K562 (cell line): ENCODE data around the gene SIX3. TPM values are rescaled to one million over a fixed set of nuclear protein-coding genes. Genes with fewer than 3 reads are reported as not detected.

Source experiments
- ATAC-seq: fragments of 200-7000 bp; cut with Tn5 transposase; 3 replicates; pipeline ENCODE4 v1.9.1; 2020; ENCODE audit warnings: moderate library complexity
- BruUV-seq: library from RNA; stranded (reverse); fragments of 400-500 nt; replicated peaks from 2 replicates; lab custom pipeline; 2021; lab: Mats Ljungman, UMichigan
- CTCF ChIA-PET: fragments of 300-600 bp; formaldehyde crosslinking; extraction: SDS; loops from one replicate; lab custom pipeline; 2021; ENCODE audit warnings: low intra/inter-chr PET ratio; lab: Yijun Ruan, JAX
- POLR2A ChIA-PET: fragments of 300-600, 350-650 bp; sonication (Branson Sonifier 250); formaldehyde crosslinking; extraction: SDS; loops from one replicate; lab custom pipeline; 2021; ENCODE audit warnings: antibody characterized with exemption, inconsistent platforms; lab: Yijun Ruan, JAX
- DNase-seq, 4 experiments: peaks; one replicate each; pipeline versions ENCODE4 v3.0.0 to v3.0.0-alpha.2; 2011 to 2018; ENCODE audit warnings: low spot score in 3 of 4, mixed read lengths in 3 of 4; ENCODE audit errors: extremely low read depth in 1 of 4
- FAIRE-seq: peaks from 2 replicates; lab custom pipeline; 2011; peaks lifted over from hg19 to GRCh38; lab: Jason Lieb, UNC
- H2AFZ ChIP-seq: 2 replicates; pipeline ENCODE4 v1.6.0; 2011; ENCODE audit warnings: low read depth, low read length, control low read depth, inconsistent platforms
- H3K27ac ChIP-seq: fragments of 200-600 bp; 3 replicates; pipeline ENCODE4 v1.8.0; 2011; ENCODE audit warnings: low read depth, mild to moderate bottlenecking, control low read depth, inconsistent platforms, low read length, moderate library complexity, mixed read lengths; ENCODE audit errors: extremely low read depth
- H3K27me3 ChIP-seq, 2 experiments: fragments of 300-600 bp in 1 of 2; 2 replicates in 1 of 2; 3 replicates in 1 of 2; pipeline versions ENCODE4 v1.6.0 to v1.8.0; 2011; ENCODE audit warnings: inconsistent platforms in 2 of 2, low read length in 2 of 2, mild to moderate bottlenecking in 1 of 2, mixed read lengths in 1 of 2, moderate library complexity in 1 of 2; ENCODE audit not compliant: control insufficient read depth in 2 of 2, insufficient read depth in 2 of 2
- H3K36me3 ChIP-seq: fragments of 300-600 bp; 3 replicates; pipeline ENCODE4 v1.8.0; 2011; ENCODE audit warnings: mild to moderate bottlenecking, low read length, inconsistent platforms; ENCODE audit not compliant: control insufficient read depth, insufficient read depth
- H3K4me1 ChIP-seq, 2 experiments: fragments of 200-600 bp in 1 of 2; replicated peaks in 1 of 2; 2 replicates in 1 of 2; 3 replicates in 1 of 2; pipeline versions ENCODE4 v1.5.1 to v1.8.0; 2011; ENCODE audit warnings: inconsistent platforms in 2 of 2, low read length in 2 of 2, mild to moderate bottlenecking in 1 of 2, mixed read lengths in 1 of 2, moderate library complexity in 1 of 2; ENCODE audit not compliant: control insufficient read depth in 2 of 2, insufficient read depth in 2 of 2
- H3K4me2 ChIP-seq: 2 replicates; pipeline ENCODE4 v1.6.1; 2011; ENCODE audit warnings: low read length, control low read depth, inconsistent platforms, mixed read lengths; ENCODE audit not compliant: insufficient read depth
- H3K4me3 ChIP-seq: fragments of 200-600 bp; sonication (generic), shearing (Covaris generic); 2 replicates; pipeline ENCODE4 v1.5.1; 2016; ENCODE audit warnings: control low read depth, inconsistent platforms
- H3K79me2 ChIP-seq: fragments of 200-600 bp; 3 replicates; pipeline ENCODE4 v1.8.0; 2011; ENCODE audit warnings: low read length, inconsistent platforms; ENCODE audit not compliant: control insufficient read depth, insufficient read depth
- H3K9ac ChIP-seq, 2 experiments: 2 replicates each; pipeline versions ENCODE4 v1.6.0 to v1.6.1; 2011; ENCODE audit warnings: low read depth in 2 of 2, low read length in 2 of 2, control low read depth in 1 of 2, inconsistent platforms in 1 of 2, mild to moderate bottlenecking in 1 of 2, mixed read lengths in 1 of 2; ENCODE audit not compliant: insufficient read depth in 1 of 2
- H3K9me1 ChIP-seq: one replicate; pipeline ENCODE4 v1.6.0; 2011; ENCODE audit warnings: inconsistent platforms, mild to moderate bottlenecking, low read length, moderate library complexity; ENCODE audit not compliant: control insufficient read depth, insufficient read depth
- H3K9me3 ChIP-seq: replicated peaks from 2 replicates; pipeline ENCODE4 v1.5.1; 2011; ENCODE audit warnings: low read depth, low read length, inconsistent platforms; ENCODE audit not compliant: control insufficient read depth, insufficient read depth
- H4K20me1 ChIP-seq: replicated peaks from 2 replicates; pipeline ENCODE4 v1.6.1; 2011; ENCODE audit warnings: low read length, inconsistent platforms, mixed read lengths; ENCODE audit not compliant: control insufficient read depth, insufficient read depth
- ESRRA ChIP-seq: fragments of 450-650 bp; IDR thresholded peaks from 2 replicates; pipeline ENCODE4 v1.6.1; 2014; ENCODE audit warnings: low read depth, mild to moderate bottlenecking, moderate library complexity, borderline replicate concordance
- GMEB1 ChIP-seq: fragments of 250-450 bp; sonication (Bioruptor Pico); IDR thresholded peaks from 2 replicates; pipeline ENCODE4 v1.4.0; 2020; ENCODE audit warnings: mild to moderate bottlenecking
- HCFC1 ChIP-seq: IDR thresholded peaks from 2 replicates; pipeline ENCODE4 v1.6.1; 2012; ENCODE audit warnings: low read depth, low read length, improper control_type of control experiment
- PCBP2 ChIP-seq: fragments of 200-400 bp; formaldehyde crosslinking; IDR thresholded peaks from 2 replicates; pipeline ENCODE4 v1.6.1; 2018; ENCODE audit warnings: low read length, low read depth, mild to moderate bottlenecking, moderate library complexity; ENCODE audit not compliant: poor library complexity, severe bottlenecking
- POLR2AphosphoS5 ChIP-seq: IDR thresholded peaks from 2 replicates; pipeline ENCODE4 v1.6.1; 2011; ENCODE audit warnings: mild to moderate bottlenecking, low read depth, low read length, moderate library complexity; ENCODE audit not compliant: control insufficient read depth, insufficient read depth
- RBM22 ChIP-seq: fragments of 200-400 bp; formaldehyde crosslinking; IDR thresholded peaks from 2 replicates; pipeline ENCODE4 v1.6.1; 2018; ENCODE audit warnings: low read length, low read depth; ENCODE audit not compliant: poor library complexity, severe bottlenecking
- TCF7L2 ChIP-seq: fragments of 150-350 bp; IDR thresholded peaks from 2 replicates; pipeline ENCODE4 v1.6.1; 2016; ENCODE audit warnings: low read depth, mild to moderate bottlenecking, low read length, moderate library complexity
- TOE1 ChIP-seq, 2 experiments: fragments of 450-650 bp in 1 of 2; sonication (generic) in 1 of 2; formaldehyde crosslinking in 1 of 2; IDR thresholded peaks; 2 replicates each; pipeline versions ENCODE4 v1.7.1 to v1.8.0; 2016 to 2022; ENCODE audit warnings: borderline replicate concordance in 2 of 2, mild to moderate bottlenecking in 2 of 2, antibody characterized with exemption in 1 of 2, inconsistent platforms in 1 of 2, low read depth in 1 of 2, missing genetic modification reagents in 1 of 2, moderate library complexity in 1 of 2
- ZNF644 ChIP-seq: fragments of 200-800 bp; sonication (Bioruptor generic); IDR thresholded peaks from 2 replicates; pipeline ENCODE4 v1.6.1; 2016; ENCODE audit warnings: low read depth, missing genetic modification characterization, missing compliant biosample characterization
- WGBS: fragments of 100-300 bp; shearing (Covaris generic); methylation state at CpG from one replicate; pipeline ENCODE4 v1.1.6; 2016; ENCODE audit warnings: low coverage, mixed read lengths; ENCODE audit not compliant: insufficient coverage; ENCODE audit errors: missing lambda C conversion rate; 5-methylcytosine and 5-hydroxymethylcytosine counted together
- in situ Hi-C: fragments of 300-500 bp; cut with MboI; formaldehyde crosslinking; loops from 4 replicates; pipeline ENCODE4 v1.15.0; 2018; ENCODE audit warnings: inconsistent platforms, mixed read lengths
- intact Hi-C: fragments of 100-400 bp; cut with micrococcal nuclease; formaldehyde crosslinking; loops from 2 replicates; pipeline ENCODE4 v1.14.2; 2022
- polyA plus RNA-seq, 8 experiments: library from polyadenylated mRNA; depleted of rRNA in 4 of 8; stranded (reverse) in 5 of 8; unstranded in 3 of 8; fragments of >200 nt; fragmentation: Nextera tagmentation in 2 of 8; fragmentation: Illumina TruSeq in 1 of 8; extraction: Ambion mirVana in 2 of 8; extraction: Trizol in 1 of 8; gene quantifications; 2 replicates each; pipeline versions ENCODE4 v1.2.1 to v1.2.3, GENCODE V29; 2011 to 2014; ENCODE audit warnings: inconsistent platforms in 1 of 8, missing spikeins in 1 of 8
- total RNA-seq, 7 experiments: library from RNA; depleted of rRNA in 6 of 7; stranded (reverse); fragments of >200 nt in 6 of 7; fragmentation: Illumina TruSeq in 2 of 7; extraction: Trizol in 2 of 7; gene quantifications; 2 replicates each; pipeline versions ENCODE4 v1.2.1 to v1.2.3, GENCODE V29; 2011 to 2021; ENCODE audit warnings: low replicate concordance in 1 of 7

Gene SIX3
- total and polyA plus RNA-seq, 9 of the 15 experiments (the other 6 are each of a cell fraction or from before 2014, with no cell fraction given), result not detected

- no peak for TF ChIP-seq POLR2AphosphoS5
Observed at GRCh38 chr2:44967727-44968432, 26.4 kb downstream of the SIX3 start (continued).

- H4K20me1 ChIP-seq, result peaks cover 7% of the 10 kb centered on the region; the same call in 1 of the 2 replicates
- ChIA-PET CTCF (no interaction called here), POLR2A (interaction anchor here (0.5 to 2.2 kb wide), 3 partner anchors 11 to 1144 kb away, joined by 3 to 4 read pairs (median 4); no protein-coding TSS in a partner anchor)
- ATAC-seq, result no peak
- no peak overlapping the region for H3K9ac ChIP-seq
- H2AFZ ChIP-seq, result no peak overlapping the region
- no TSS peak for BruUV-seq
- TF ChIP-seq GMEB1 (CRISPR knock-in tag) (no peak), ESRRA (no peak), TOE1 (IDR thresholded peaks at IDR 0.05; ENCODE audit: borderline replicate concordance) (no peak), TOE1 (CRISPR knock-in tag; IDR thresholded peaks at IDR 0.05; ENCODE audit: borderline replicate concordance, low read depth) (no peak), TCF7L2 (no peak), PCBP2 (no peak), RBM22 (no peak), HCFC1 (no peak), ZNF644 (tag) (no peak)
- no peak for DNase-seq
- no peak for FAIRE-seq
- 0% methylated on average over 4 of the region's 4 CpGs for WGBS
- no peak overlapping the region for H3K4me3 ChIP-seq
- no peaks in the 10 kb centered on the region for H3K9me3 ChIP-seq
- H3K4me1 ChIP-seq, result no peaks in the 10 kb centered on the region
- in situ Hi-C loops (loop anchor here (10.0 kb wide), 1 partner anchor 925 kb away; no protein-coding TSS in a partner anchor), intact Hi-C loops (loop anchor here (5.0 kb wide), 1 partner anchor 573 kb away; no protein-coding TSS in a partner anchor)
- no peak overlapping the region for H3K4me2 ChIP-seq
- H3K36me3 ChIP-seq, result no peaks in the 10 kb centered on the region
- no peaks in the 10 kb centered on the region for H3K79me2 ChIP-seq
- no peak overlapping the region for H3K27ac ChIP-seq
- peaks cover 5 to 38% of the 10 kb centered on the region in 2 experiments for H3K27me3 ChIP-seq
- H3K9me1 ChIP-seq, result no peaks in the 10 kb centered on the region
Observed at GRCh38 chr2:44969936-44970335, 28.4 kb downstream of the SIX3 start.
